Measurements from ENCODE around the gene TEP1. TPM values are rescaled to one million over a fixed set of nuclear protein-coding genes. Genes with fewer than 3 reads are reported as not detected.

TEP1 gene
- total and polyA plus RNA-seq, 2 of the 13 experiments (the other 11 are each of a cell fraction or from before 2014, with no cell fraction given) = 11.0 to 12.8 TPM

- TF ChIP-seq ZGPAT (CRISPR knock-in tag; IDR thresholded peaks at IDR 0.05) (peak; percentile 50; the same call in 1 of the 2 replicates), SOX6 (IDR thresholded peaks at IDR 0.05) (no peak), SOX6 (CRISPR knock-in tag; IDR thresholded peaks at IDR 0.05) (peak; percentile 31; the same call in 1 of the 2 replicates), RARG (CRISPR knock-in tag; IDR thresholded peaks at IDR 0.05; ENCODE audit: low read depth) (no peak), LCORL (IDR thresholded peaks at IDR 0.05) (no peak), LCORL (CRISPR knock-in tag; IDR thresholded peaks at IDR 0.05) (0 out of 2 replicates have a peak, but pooled peaks have one; percentile 15), ZNF441 (CRISPR knock-in tag; IDR thresholded peaks at IDR 0.05; ENCODE audit: borderline replicate concordance) (0 out of 2 replicates have a peak, but pooled peaks have one; percentile 51), JUND (CRISPR knock-in tag; IDR thresholded peaks at IDR 0.05) (no peak), ARID4A (CRISPR knock-in tag; IDR thresholded peaks at IDR 0.05; ENCODE audit: borderline replicate concordance) (0 out of 2 replicates have a peak, but pooled peaks have one; percentile 20), ZNF431 (CRISPR knock-in tag; IDR thresholded peaks at IDR 0.05; ENCODE audit: borderline replicate concordance, low read depth) (no peak), NCOA2 (CRISPR knock-in tag; IDR thresholded peaks at IDR 0.05) (0 out of 2 replicates have a peak, but pooled peaks have one; percentile 17), PPARG (CRISPR knock-in tag; conservative IDR thresholded peaks at IDR 0.05) (peak; percentile 53), TBX2 (CRISPR knock-in tag; IDR thresholded peaks at IDR 0.05; ENCODE audit: borderline replicate concordance) (peak; percentile 40; the same call in 1 of the 2 replicates), MXI1 (IDR thresholded peaks at IDR 0.05; ENCODE audit: borderline replicate concordance, low read depth, low read length) (peak; percentile 43; the same call in 1 of the 3 replicates), NR2F6 (IDR thresholded peaks at IDR 0.05) (no peak), NR2F6 (CRISPR knock-in tag; IDR thresholded peaks at IDR 0.05) (peak; percentile 36; the same call in 1 of the 2 replicates), ZMYM4 (CRISPR knock-in tag; IDR thresholded peaks at IDR 0.05) (0 out of 2 replicates have a peak, but pooled peaks have one; percentile 29), SALL1 (CRISPR knock-in tag; IDR thresholded peaks at IDR 0.05) (peak; percentile 82)
These were observed 65.6 kb downstream of the TEP1 start (continued) for GRCh38 chr14:20347747-20348146.
